ENCODE data around the gene IL1RL2.
A peak's percentile ranks its signal among the peaks of the same experiment; 100 is the strongest.

IL1RL2 gene

GRCh38 chr2:102147935-102148334 is 38.9 kb upstream of the IL1RL2 start:
- no peak for TF ChIP-seq CTCF (conservative IDR thresholded peaks at IDR 0.05; ENCODE audit: low read length)
- no peak overlapping the region for H3K4me3 ChIP-seq (ENCODE audit: low read length)
- DNase-seq (ENCODE audit: low read depth), result peak; percentile 21

GRCh38 chr2:102149243-102149642 is 37.6 kb upstream of the IL1RL2 start:
- H3K4me3 ChIP-seq (ENCODE audit: low read length), result no peak overlapping the region
- TF ChIP-seq CTCF (conservative IDR thresholded peaks at IDR 0.05; ENCODE audit: low read length), result no peak
- DNase-seq (ENCODE audit: low read depth), result no peak

GRCh38 chr2:102149644-102150455 is 37.0 kb upstream of the IL1RL2 start:
- peak; percentile 49 for DNase-seq (ENCODE audit: low read depth)
- no peak for TF ChIP-seq CTCF (conservative IDR thresholded peaks at IDR 0.05; ENCODE audit: low read length)

GRCh38 chr2:102154364-102154763 is 32.5 kb upstream of the IL1RL2 start:
- TF ChIP-seq CTCF (conservative IDR thresholded peaks at IDR 0.05; ENCODE audit: low read length), result no peak
- no peak overlapping the region for H3K4me3 ChIP-seq (ENCODE audit: low read length)
- DNase-seq (ENCODE audit: low read depth), result no peak

More at GRCh38 chr2:102149644-102150455, 37.0 kb upstream of the IL1RL2 start:
- H3K4me3 ChIP-seq (ENCODE audit: low read length), result no peak overlapping the region

GRCh38 chr2:102154946-102155702 is 31.7 kb upstream of the IL1RL2 start:
- TF ChIP-seq CTCF (conservative IDR thresholded peaks at IDR 0.05; ENCODE audit: low read length), result no peak
- no peak overlapping the region for H3K4me3 ChIP-seq (ENCODE audit: low read length)
- DNase-seq (ENCODE audit: low read depth), result no peak

DNA sequence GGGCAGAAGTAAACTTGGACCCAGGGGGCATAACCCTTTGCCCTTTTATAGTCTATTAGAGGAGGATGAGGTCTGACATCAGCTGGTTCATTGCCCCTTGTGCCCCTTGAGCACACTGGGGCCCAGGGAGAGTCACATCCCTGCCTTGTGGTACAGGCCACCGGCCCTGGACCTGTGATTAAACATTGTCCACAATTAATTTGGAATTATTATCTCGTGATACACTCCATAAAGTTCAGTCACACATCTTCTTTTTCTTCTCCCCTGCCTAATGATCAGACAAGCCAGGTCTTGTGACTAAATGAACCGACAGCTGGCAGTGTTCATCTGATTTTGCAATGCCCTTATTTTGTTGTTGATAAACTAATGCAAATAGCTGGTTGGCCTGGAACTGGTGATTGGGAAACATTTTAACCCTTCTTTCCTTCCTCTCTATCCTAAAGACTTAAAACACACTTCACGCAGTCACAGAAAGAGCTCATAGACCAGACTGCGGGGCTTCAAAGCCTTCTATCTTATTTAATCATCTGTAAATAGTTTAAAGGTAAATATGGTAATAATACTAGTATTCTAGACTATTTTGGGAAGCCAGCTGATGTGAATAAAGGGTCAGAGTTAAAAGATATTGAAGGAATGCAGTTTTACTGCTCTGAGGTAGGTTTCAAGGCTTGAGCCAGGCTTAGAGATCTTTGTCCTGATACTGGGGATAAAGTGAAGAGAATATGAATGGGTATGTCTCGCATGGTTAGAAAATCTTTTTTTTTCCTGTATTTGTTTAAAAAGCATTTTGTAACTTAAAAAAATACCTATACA is 30.9 kb upstream of the IL1RL2 start:
- H3K4me3 ChIP-seq (ENCODE audit: low read length), result no peak overlapping the region
- TF ChIP-seq CTCF (conservative IDR thresholded peaks at IDR 0.05; ENCODE audit: low read length), result no peak
- peak; percentile 88 for DNase-seq (ENCODE audit: low read depth)

Measured in AG10803 (cell line).